H1 (cell line): Measurements from ENCODE around the gene MBLAC1. TPM values are rescaled to one million over a fixed set of nuclear protein-coding genes. Genes with fewer than 3 reads are reported as not detected.

Experiments used
- CTCF ChIA-PET: fragments of 300-600 bp; sonication (Branson Sonifier 250); formaldehyde crosslinking; loops from one replicate; lab custom pipeline; 2021; ENCODE audit not compliant: partially characterized antibody; lab: Charles Lee
- POLR2A ChIA-PET: fragments of 300-600 bp; sonication (Branson Sonifier 250); formaldehyde crosslinking; loops from one replicate; lab custom pipeline; 2021; ENCODE audit warnings: inconsistent platforms; ENCODE audit not compliant: partially characterized antibody; lab: Charles Lee
- DNase-seq, 2 experiments: peaks; one replicate each; pipeline versions ENCODE4 v3.0.0 to v3.0.0-alpha.2; 2010 to 2022; ENCODE audit warnings: low spot score in 2 of 2, low read depth in 1 of 2, mixed read lengths in 1 of 2
- FAIRE-seq: peaks from 2 replicates; lab custom pipeline; 2011; peaks lifted over from hg19 to GRCh38; lab: Jason Lieb, UNC
- H2AFZ ChIP-seq: 2 replicates; pipeline ENCODE4 v1.8.1; 2012; ENCODE audit warnings: low read length, inconsistent platforms
- H2AK5ac ChIP-seq: 2 replicates; pipeline ENCODE4 v1.6.1; 2013; ENCODE audit warnings: low read depth, low read length
- H2BK120ac ChIP-seq: replicated peaks from 2 replicates; pipeline ENCODE3; 2013; ENCODE audit warnings: low read depth, low read length, inconsistent platforms
- H2BK12ac ChIP-seq: 2 replicates; pipeline ENCODE4 v1.6.1; 2013; ENCODE audit warnings: low read depth, low read length
- H2BK15ac ChIP-seq: 2 replicates; pipeline ENCODE4 v1.6.1; 2013; ENCODE audit warnings: low read length
- H2BK20ac ChIP-seq: 2 replicates; pipeline ENCODE4 v1.6.1; 2013; ENCODE audit warnings: low read length
- H2BK5ac ChIP-seq: 2 replicates; pipeline ENCODE4 v1.6.1; 2013; ENCODE audit warnings: low read depth, low read length
- H3K14ac ChIP-seq: 2 replicates; pipeline ENCODE4 v1.6.1; 2013; ENCODE audit warnings: inconsistent platforms; ENCODE audit not compliant: insufficient read length
- H3K18ac ChIP-seq: 2 replicates; pipeline ENCODE4 v1.6.1; 2013; ENCODE audit warnings: low read length; ENCODE audit errors: extremely low read depth
- H3K23ac ChIP-seq: 2 replicates; pipeline ENCODE4 v1.6.1; 2013; ENCODE audit warnings: inconsistent platforms; ENCODE audit not compliant: insufficient read length
- H3K23me2 ChIP-seq: 2 replicates; pipeline ENCODE4 v1.6.1; 2013; ENCODE audit warnings: low read depth, low read length
- H3K27ac ChIP-seq: 2 replicates; pipeline ENCODE4 v1.6.1; 2011; ENCODE audit warnings: low read depth, low read length, inconsistent platforms
- H3K27me3 ChIP-seq, 4 experiments: replicated peaks in 1 of 4; 1 replicate in 1 of 4; 2 replicates in 3 of 4; pipeline versions ENCODE4 v1.6.1 to v1.8.1; 2011 to 2013; ENCODE audit warnings: low read length in 3 of 4, mild to moderate bottlenecking in 3 of 4, inconsistent platforms in 2 of 4, mixed read lengths in 2 of 4, moderate library complexity in 1 of 4; ENCODE audit not compliant: control insufficient read depth in 3 of 4, insufficient read depth in 3 of 4; ENCODE audit errors: extremely low read depth in 1 of 4
- H3K36me3 ChIP-seq, 4 experiments: 2 replicates each; pipeline versions ENCODE4 v1.6.1 to v1.8.1; 2011 to 2013; ENCODE audit warnings: mild to moderate bottlenecking in 4 of 4, low read length in 3 of 4, moderate library complexity in 2 of 4, control low read depth in 1 of 4, inconsistent platforms in 1 of 4; ENCODE audit not compliant: insufficient read depth in 4 of 4, control insufficient read depth in 2 of 4
- H3K4ac ChIP-seq: replicated peaks from 2 replicates; pipeline ENCODE3; 2013; ENCODE audit warnings: low read length, low read depth, mixed read lengths, inconsistent platforms; ENCODE audit not compliant: insufficient read length
- H3K4me1 ChIP-seq, 4 experiments: replicated peaks in 1 of 4; 1 replicate in 1 of 4; 2 replicates in 3 of 4; pipeline versions ENCODE4 v1.6.1 to v1.8.1; 2011 to 2013; ENCODE audit warnings: low read length in 3 of 4, inconsistent platforms in 2 of 4, mixed read lengths in 1 of 4; ENCODE audit not compliant: insufficient read depth in 4 of 4, control insufficient read depth in 3 of 4
- H3K4me2 ChIP-seq, 2 experiments: 2 replicates each; pipeline versions ENCODE4 v1.6.1 to v1.8.1; 2011 to 2013; ENCODE audit warnings: low read depth in 2 of 2, low read length in 2 of 2, control low read depth in 1 of 2, inconsistent platforms in 1 of 2, mild to moderate bottlenecking in 1 of 2; ENCODE audit not compliant: insufficient read depth in 1 of 2
- H3K4me3 ChIP-seq, 4 experiments: fragments of 200-600, 300-600 bp in 1 of 4; sonication (generic), shearing (Covaris generic), sonication (Bioruptor Twin) in 1 of 4; 2 replicates each; pipeline versions ENCODE4 v1.5.1 to v1.8.1; 2011 to 2016; ENCODE audit warnings: low read length in 4 of 4, low read depth in 3 of 4, control low read depth in 2 of 4, inconsistent platforms in 2 of 4, mild to moderate bottlenecking in 2 of 4, mixed read lengths in 1 of 4, moderate library complexity in 1 of 4; ENCODE audit not compliant: insufficient read depth in 2 of 4; ENCODE audit errors: extremely low read depth in 1 of 4
- H3K56ac ChIP-seq: replicated peaks from 2 replicates; pipeline ENCODE3; 2013; ENCODE audit warnings: low read depth, mild to moderate bottlenecking, mixed read lengths, low read length, inconsistent platforms; ENCODE audit not compliant: insufficient read length
- H3K79me1 ChIP-seq: 2 replicates; pipeline ENCODE4 v1.6.1; 2013; ENCODE audit warnings: low read depth, low read length, control low read depth
- H3K79me2 ChIP-seq, 2 experiments: 2 replicates each; pipeline versions ENCODE4 v1.6.1 to v1.8.1; 2012 to 2013; ENCODE audit warnings: low read length in 2 of 2, mild to moderate bottlenecking in 2 of 2, inconsistent platforms in 1 of 2; ENCODE audit not compliant: insufficient read depth in 2 of 2, control insufficient read depth in 1 of 2
- H3K9ac ChIP-seq, 4 experiments: replicated peaks in 1 of 4; 1 replicate in 1 of 4; 2 replicates in 3 of 4; pipeline versions ENCODE4 v1.6.1 to v1.8.1; 2011 to 2013; ENCODE audit warnings: low read depth in 3 of 4, low read length in 3 of 4, control low read depth in 2 of 4, mild to moderate bottlenecking in 2 of 4, moderate library complexity in 2 of 4, inconsistent platforms in 1 of 4; ENCODE audit errors: extremely low read depth in 1 of 4
- H3K9me3 ChIP-seq, 2 experiments: 2 replicates each; pipeline versions ENCODE4 v1.6.1 to v1.8.1; 2012 to 2013; ENCODE audit warnings: mild to moderate bottlenecking in 2 of 2, moderate library complexity in 2 of 2, control low read depth in 1 of 2, inconsistent platforms in 1 of 2, low read depth in 1 of 2, low read length in 1 of 2, mixed read lengths in 1 of 2; ENCODE audit not compliant: insufficient read depth in 2 of 2
- H4K20me1 ChIP-seq, 2 experiments: replicated peaks in 1 of 2; 2 replicates each; pipeline versions ENCODE3 to v1.8.1; 2011 to 2013; ENCODE audit warnings: inconsistent platforms in 2 of 2, low read length in 2 of 2, mild to moderate bottlenecking in 1 of 2; ENCODE audit not compliant: insufficient read depth in 2 of 2, control insufficient read depth in 1 of 2
- H4K5ac ChIP-seq: 2 replicates; pipeline ENCODE4 v1.6.1; 2013; ENCODE audit warnings: low read length, low read depth, mixed read lengths, inconsistent platforms; ENCODE audit not compliant: insufficient read length
- H4K8ac ChIP-seq: 2 replicates; pipeline ENCODE4 v1.8.0; 2013; ENCODE audit warnings: mild to moderate bottlenecking, moderate library complexity, low read length, inconsistent platforms; ENCODE audit not compliant: insufficient read depth; ENCODE audit errors: extremely low read depth
- H4K91ac ChIP-seq: replicated peaks from 2 replicates; pipeline ENCODE3; 2013; ENCODE audit warnings: low read length, mixed read lengths, inconsistent platforms; ENCODE audit not compliant: insufficient read length
- POLR2A ChIP-seq, 2 experiments: IDR thresholded peaks; 1 replicate in 1 of 2; 2 replicates in 1 of 2; pipeline ENCODE4 v1.6.1; 2011; ENCODE audit warnings: low read depth in 2 of 2, low read length in 2 of 2, mild to moderate bottlenecking in 2 of 2; ENCODE audit errors: control extremely low read depth in 1 of 2
- POLR2AphosphoS5 ChIP-seq: IDR thresholded peaks from 2 replicates; pipeline ENCODE4 v1.6.1; 2011; ENCODE audit warnings: low read depth, low read length
- SAP30 ChIP-seq: fragments of 300-600 bp; sonication (generic); IDR thresholded peaks from 2 replicates; pipeline ENCODE4 v1.7.1; 2012; ENCODE audit warnings: low read length, moderate library complexity, mild to moderate bottlenecking, inconsistent platforms; ENCODE audit not compliant: insufficient read depth, insufficient replicate concordance
- WGBS, 2 experiments: shearing (Covaris generic) in 1 of 2; methylation state at CpG; one replicate each; pipeline versions ENCODE4 v1.1.6 to v1.1.7; 2013 to 2015; ENCODE audit warnings: low lambda C conversion rate in 2 of 2, mixed read lengths in 2 of 2, inconsistent platforms in 1 of 2, low coverage in 1 of 2, missing lambda C conversion rate in 1 of 2; ENCODE audit not compliant: insufficient replicate concordance in 2 of 2, insufficient coverage in 1 of 2, insufficient read length in 1 of 2; ENCODE audit errors: extremely low coverage in 1 of 2, missing lambda C conversion rate in 1 of 2; 5-methylcytosine and 5-hydroxymethylcytosine counted together
- polyA plus RNA-seq, 7 experiments: library from polyadenylated mRNA; depleted of rRNA in 3 of 7; stranded (reverse) in 5 of 7; unstranded in 2 of 7; fragments of >200 nt in 5 of 7; fragments of 200-250 nt in 2 of 7; gene quantifications; 1 replicate in 5 of 7; 2 replicates in 1 of 7; 4 replicates in 1 of 7; pipeline versions ENCODE4 v1.2.1 to v1.2.3, GENCODE V29; 2011 to 2013; ENCODE audit warnings: missing spikeins in 2 of 7, mixed read lengths in 2 of 7
- total RNA-seq: library from RNA; stranded (reverse); fragmentation: NEBNext Ultra II Directional; extraction: Animal tissue kit (Norgen Biotek cat#: 25700); gene quantifications from 2 replicates; pipeline ENCODE4 v1.2.1, GENCODE V29; 2021

The MBLAC1 gene
- total and polyA plus RNA-seq, 2 of the 8 experiments (the other 6 are each of a cell fraction or from before 2014, with no cell fraction given), result 1.00 to 1.7 TPM

- no peak for FAIRE-seq
- POLR2A ChIA-PET, result interaction anchor here (0.7 to 19.5 kb wide), 21 partner anchors 11 to 106 kb away, joined by 3 to 722 read pairs (median 4); partner anchors contain the start of genes AP4M1, CNPY4, COPS6 and LAMTOR4
Observed at GRCh38 chr7:100095704-100096103, 31.1 kb upstream of the MBLAC1 start.

More at GRCh38 chr7:100095704-100096103, 31.1 kb upstream of the MBLAC1 start:
- Histone ChIP-seq H3K14ac (no peak overlapping the region), H2BK20ac (no peak overlapping the region), H3K4me3 (no peak overlapping the region), H3K23ac (no peak overlapping the region), H3K9ac (no peak overlapping the region), H3K4me2 (no peak overlapping the region), H3K56ac (no peak overlapping the region), H3K27me3 (no peaks in the 10 kb centered on the region), H3K23me2 (no peaks in the 10 kb centered on the region; the same call in 1 of the 2 replicates), H2BK5ac (no peak overlapping the region), H3K27ac (no peak overlapping the region), H4K91ac (no peak overlapping the region), H3K79me1 (peaks cover 17% of the 10 kb centered on the region), H3K4ac (no peak overlapping the region), H3K9me3 (no peaks in the 10 kb centered on the region), H2AK5ac (no peak overlapping the region), H3K79me2 (peaks cover 9 to 45% of the 10 kb centered on the region in 2 experiments), H4K5ac (no peak overlapping the region), H2BK12ac (no peak overlapping the region), H3K4me1 (peaks cover 0 to 8% (median 3%) of the 10 kb centered on the region in 4 experiments; a peak in 3 of 7 replicates), H4K8ac (no peak overlapping the region; the same call in 1 of the 2 replicates), H3K18ac (no peak overlapping the region), H2BK120ac (no peak overlapping the region), H2AFZ (no peak overlapping the region), H3K36me3 (peaks cover 84 to 91% (median 86%) of the 10 kb centered on the region in 4 experiments), H4K20me1 (peaks cover 26 to 41% of the 10 kb centered on the region in 2 experiments), H2BK15ac (no peak overlapping the region)
- TF ChIP-seq SAP30 (no peak), POLR2A (IDR thresholded peaks at IDR 0.05; ENCODE audit: control extremely low read depth in 1 of 2, low read depth in 2 of 2, low read length in 2 of 2) (peak; percentile 1 to 62; a peak in 1 of 3 replicates), POLR2AphosphoS5 (peak; percentile 29; the same call in 1 of the 2 replicates)
- CTCF ChIA-PET, result interaction anchor here (1.5 kb wide), 2 partner anchors 8 to 38 kb away, joined by 3 to 6 read pairs; no protein-coding TSS in a partner anchor
- 93% methylated on average over 17 of the region's 17 CpGs; no CpG with 5 or more reads in 1 of the 2 experiments for WGBS, 2 experiments
- no peak for DNase-seq
